Skeletal muscle tissue (tissue), 4 donors: Measurements from ENCODE around the gene C5AR1. TPM values are rescaled to one million over a fixed set of nuclear protein-coding genes. Genes with fewer than 3 reads are reported as not detected.
"Not testable (repeated sequence)": the region's sequence is repeated elsewhere in the genome, so short reads cannot be mapped to it uniquely, and the experiment has no call there.

Experiments
- H3K27ac ChIP-seq: one replicate; pipeline ENCODE4 v1.7.0; 2013; ENCODE audit warnings: mild to moderate bottlenecking, low read depth, low read length, inconsistent platforms
- H3K27me3 ChIP-seq, 3 donors: one replicate each; pipeline ENCODE4 v1.7.0; 2013; ENCODE audit warnings: low read length in 3 of 3; ENCODE audit not compliant: control insufficient read depth in 3 of 3, insufficient read depth in 3 of 3
- H3K36me3 ChIP-seq, 3 donors: one replicate each; pipeline ENCODE4 v1.7.0; 2013; ENCODE audit warnings: low read length in 3 of 3; ENCODE audit not compliant: control insufficient read depth in 3 of 3, insufficient read depth in 3 of 3
- H3K4me1 ChIP-seq, 3 donors: one replicate each; pipeline ENCODE4 v1.7.0; 2013; ENCODE audit warnings: low read length in 3 of 3, mild to moderate bottlenecking in 3 of 3; ENCODE audit not compliant: control insufficient read depth in 3 of 3, insufficient read depth in 3 of 3
- H3K4me3 ChIP-seq, 3 donors: one replicate each; pipeline ENCODE4 v1.7.0; 2013; ENCODE audit warnings: low read length in 3 of 3
- H3K9ac ChIP-seq, 3 donors: one replicate each; pipeline ENCODE4 v1.7.0; 2013; ENCODE audit warnings: low read length in 3 of 3, mild to moderate bottlenecking in 3 of 3, moderate library complexity in 2 of 3, low read depth in 1 of 3
- H3K9me3 ChIP-seq, 3 donors: one replicate each; pipeline ENCODE4 v1.7.0; 2013; ENCODE audit warnings: low read length in 3 of 3; ENCODE audit not compliant: control insufficient read depth in 3 of 3
- total RNA-seq: library from RNA; depleted of rRNA; stranded (reverse); fragments of >200 nt; gene quantifications from one replicate; pipeline ENCODE4 v1.2.3, GENCODE V29; 2014
- donor health status: Osteomylitis.

Gene C5AR1
- total RNA-seq, 1 donor from 2014 or later: 1.0 TPM

DNA sequence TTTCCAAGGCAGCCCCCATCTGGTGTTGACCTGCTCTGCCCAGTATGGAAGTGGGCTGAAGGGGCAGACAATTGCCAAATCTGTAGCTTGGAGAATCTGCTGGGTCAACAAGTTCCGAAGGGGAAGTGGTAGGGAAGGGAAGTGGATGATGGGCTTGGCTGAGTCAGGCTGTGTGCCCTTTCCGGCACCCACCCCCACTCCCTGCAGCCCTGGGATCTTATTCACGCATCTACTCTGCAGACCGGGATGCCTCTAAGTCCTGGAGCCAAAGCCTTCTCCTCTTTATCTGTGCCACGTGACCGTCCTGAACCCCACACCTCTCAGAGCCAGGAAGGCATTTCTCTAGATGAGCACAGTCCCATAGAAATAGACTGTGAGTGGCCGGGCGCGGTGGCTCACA lies 14.8 kb downstream of the C5AR1 start:
- Histone ChIP-seq H3K27me3 (peaks cover 10 to 30% (median 17%) of the 10 kb centered on the region in 3 donors), H3K4me3 (no peak overlapping the region), H3K9me3 (no peaks in the 10 kb centered on the region), H3K27ac (peak overlapping the region; percentile 72), H3K9ac (no peak overlapping the region), H3K36me3 (no peaks in the 10 kb centered on the region), H3K4me1 (no peaks in the 10 kb centered on the region)

DNA sequence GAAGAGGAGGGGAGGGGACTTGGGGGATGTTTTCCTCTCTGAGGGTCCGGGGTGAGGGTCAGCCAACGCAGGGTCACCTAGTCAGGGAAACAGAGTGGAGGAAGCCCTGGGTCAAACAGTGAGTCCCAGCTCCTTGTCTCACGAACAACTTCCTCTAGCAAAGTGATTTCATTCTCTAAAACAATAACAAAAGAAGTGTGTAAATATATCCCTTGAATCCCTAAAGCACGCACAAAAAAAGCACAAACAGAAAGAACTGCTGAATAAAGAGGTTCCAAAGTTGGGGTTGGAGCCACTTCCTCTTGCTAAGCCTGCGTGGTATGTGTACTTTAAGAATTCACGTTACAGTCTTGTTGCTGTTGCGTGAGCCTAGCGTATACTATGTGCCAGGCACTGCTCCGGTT lies 20.8 kb downstream of the C5AR1 start:
- peak overlapping the region in 1 of 3 donors; percentile 15 for H3K4me3 ChIP-seq

DNA sequence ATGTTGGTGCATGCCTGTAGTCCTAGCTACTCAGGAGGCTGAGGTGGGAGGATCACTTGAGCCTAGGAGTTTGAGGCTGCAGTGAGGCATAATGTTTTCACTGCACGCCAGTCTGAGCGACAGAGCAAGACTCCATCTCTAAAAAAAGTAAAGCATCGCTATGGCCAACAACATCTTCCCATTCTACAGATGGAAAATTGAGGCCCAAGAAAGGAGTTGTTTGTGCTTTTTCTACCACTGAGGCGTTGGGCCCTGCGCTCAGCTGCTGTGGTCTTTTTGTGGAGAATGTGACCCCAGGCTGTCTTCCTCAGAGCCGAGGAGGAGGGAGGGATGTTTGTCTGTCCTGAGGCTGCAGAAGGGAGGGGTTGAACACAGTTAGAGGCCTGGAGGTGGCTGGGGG lies 21.8 kb downstream of the C5AR1 start:
- H3K9ac ChIP-seq: no peak overlapping the region
- H3K36me3 ChIP-seq: no peaks in the 10 kb centered on the region
- peaks cover 4 to 12% (median 5%) of the 10 kb centered on the region in 3 donors for H3K27me3 ChIP-seq
- H3K4me1 ChIP-seq: peaks cover 0 to 2% (median 0%) of the 10 kb centered on the region in 3 donors
- H3K27ac ChIP-seq: peak overlapping the region; percentile 58
- no peaks in the 10 kb centered on the region for H3K9me3 ChIP-seq
- H3K4me3 ChIP-seq: no peak overlapping the region

More for the DNA sequence above, 20.8 kb downstream of the C5AR1 start:
- peaks cover 4 to 15% (median 5%) of the 10 kb centered on the region in 3 donors for H3K27me3 ChIP-seq
- peak overlapping the region; percentile 60 for H3K27ac ChIP-seq
- H3K36me3 ChIP-seq: no peaks in the 10 kb centered on the region
- H3K4me1 ChIP-seq: peaks cover 0 to 2% (median 0%) of the 10 kb centered on the region in 3 donors
- H3K9me3 ChIP-seq: no peaks in the 10 kb centered on the region
- no peak overlapping the region for H3K9ac ChIP-seq

DNA sequence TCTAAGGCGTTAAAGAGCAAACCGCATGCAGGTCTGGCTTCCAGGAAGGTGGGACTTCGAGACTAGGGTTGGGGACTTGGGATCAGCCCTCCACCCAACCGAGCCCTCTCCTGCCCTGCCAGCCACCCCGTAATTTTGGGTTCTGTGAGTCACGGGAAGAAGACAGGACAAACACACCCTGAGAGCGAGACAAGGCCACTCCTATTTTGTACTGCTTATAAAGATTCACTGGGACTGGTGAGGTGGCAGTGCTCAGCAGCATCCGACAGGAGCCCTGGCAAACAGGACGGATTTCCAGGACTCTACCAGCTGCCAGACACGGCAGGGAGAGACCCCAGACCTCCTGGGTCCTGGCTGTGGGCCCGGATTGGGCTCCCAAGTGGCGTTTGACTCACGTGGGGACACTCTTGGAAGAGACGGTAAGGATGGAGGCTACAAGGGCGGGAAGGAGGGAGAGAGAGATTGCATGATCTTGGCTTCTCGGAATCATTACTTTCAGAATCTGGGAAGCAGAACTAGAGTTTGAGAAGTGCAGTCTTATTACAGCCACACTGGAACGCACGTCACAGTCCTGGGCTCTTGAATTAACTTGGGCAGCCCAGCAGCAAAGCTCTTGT lies 22.4 kb downstream of the C5AR1 start, which contains the start of gene C5AR2:
Gene C5AR2, plus strand, starts transcription at position 245 of the 617 bp plus-strand sequence. CDS start 8,625 bp downstream, outside the sequence.
- H3K4me3 ChIP-seq: peak within 1 kb of the TSS in 1 of 3 donors; percentile 7
- peak within 1 kb of the TSS; percentile 58 for H3K27ac ChIP-seq
- H3K9me3 ChIP-seq: no peaks in the 10 kb centered on the region
- peaks cover 0 to 2% (median 0%) of the 10 kb centered on the region in 3 donors for H3K4me1 ChIP-seq
- H3K36me3 ChIP-seq: no peaks in the 10 kb centered on the region
- peaks cover 4 to 12% (median 5%) of the 10 kb centered on the region in 3 donors for H3K27me3 ChIP-seq
- H3K9ac ChIP-seq: peak within 1 kb of the TSS in 1 of 3 donors; percentile 16

DNA sequence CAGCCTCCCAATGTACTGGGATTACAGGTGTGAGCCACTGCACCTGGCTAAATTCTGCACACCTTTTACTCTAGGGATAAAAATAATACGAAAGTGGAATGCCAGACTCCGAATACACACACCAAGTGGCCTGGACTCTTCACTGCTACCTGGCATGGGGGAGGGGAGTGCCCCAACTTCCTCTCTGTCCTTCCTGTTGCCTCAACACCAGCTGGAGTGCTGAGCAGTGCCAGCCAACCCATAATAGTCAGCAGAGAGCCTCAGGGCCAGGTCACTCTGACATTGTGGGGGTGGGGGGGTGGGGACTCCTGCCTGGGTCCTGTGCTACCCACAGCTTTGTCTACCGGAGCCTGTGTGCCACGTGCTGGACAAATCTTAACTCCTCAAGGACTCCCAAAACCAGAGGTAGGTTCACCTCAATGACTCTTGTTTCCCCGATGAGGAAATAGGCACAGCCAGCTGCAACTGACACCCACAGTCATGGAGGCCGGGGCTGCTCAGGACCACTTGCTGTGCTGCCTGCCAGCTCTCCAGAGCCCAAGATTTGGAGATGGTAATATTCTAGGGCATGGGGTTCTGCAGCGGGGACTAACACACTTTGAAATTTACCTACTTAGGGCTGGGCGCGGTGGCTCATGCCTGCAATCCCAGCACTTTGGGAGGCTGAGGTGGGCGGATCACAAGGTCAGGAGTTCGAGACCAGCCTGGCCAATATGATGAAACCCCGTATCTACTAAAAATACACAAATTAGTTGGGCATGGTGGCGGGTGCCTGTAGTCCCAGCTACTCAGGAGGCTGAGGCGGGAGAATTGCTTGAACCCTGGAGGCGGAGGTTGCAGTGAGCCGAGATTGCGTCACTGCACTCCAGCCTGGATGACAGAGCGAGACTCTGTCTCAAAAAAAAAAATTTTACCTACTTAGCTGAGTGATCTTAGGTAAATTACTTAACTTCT lies 27.4 kb downstream of the C5AR1 start:
- not testable (repeated sequence) for H3K4me3 ChIP-seq, H3K27me3 ChIP-seq, H3K9me3 ChIP-seq, H3K4me1 ChIP-seq, H3K36me3 ChIP-seq, H3K9ac ChIP-seq, H3K27ac ChIP-seq

GRCh38 chr19:47339196-47339880 lies 29.7 kb downstream of the C5AR1 start:
- peaks cover 0 to 2% (median 0%) of the 10 kb centered on the region in 3 donors for H3K27me3 ChIP-seq
- no peaks in the 10 kb centered on the region for H3K9me3 ChIP-seq
- no peak overlapping the region for H3K9ac ChIP-seq
- no peak overlapping the region for H3K27ac ChIP-seq
- no peak overlapping the region for H3K4me3 ChIP-seq
- H3K36me3 ChIP-seq: no peaks in the 10 kb centered on the region
- no peaks in the 10 kb centered on the region for H3K4me1 ChIP-seq

DNA sequence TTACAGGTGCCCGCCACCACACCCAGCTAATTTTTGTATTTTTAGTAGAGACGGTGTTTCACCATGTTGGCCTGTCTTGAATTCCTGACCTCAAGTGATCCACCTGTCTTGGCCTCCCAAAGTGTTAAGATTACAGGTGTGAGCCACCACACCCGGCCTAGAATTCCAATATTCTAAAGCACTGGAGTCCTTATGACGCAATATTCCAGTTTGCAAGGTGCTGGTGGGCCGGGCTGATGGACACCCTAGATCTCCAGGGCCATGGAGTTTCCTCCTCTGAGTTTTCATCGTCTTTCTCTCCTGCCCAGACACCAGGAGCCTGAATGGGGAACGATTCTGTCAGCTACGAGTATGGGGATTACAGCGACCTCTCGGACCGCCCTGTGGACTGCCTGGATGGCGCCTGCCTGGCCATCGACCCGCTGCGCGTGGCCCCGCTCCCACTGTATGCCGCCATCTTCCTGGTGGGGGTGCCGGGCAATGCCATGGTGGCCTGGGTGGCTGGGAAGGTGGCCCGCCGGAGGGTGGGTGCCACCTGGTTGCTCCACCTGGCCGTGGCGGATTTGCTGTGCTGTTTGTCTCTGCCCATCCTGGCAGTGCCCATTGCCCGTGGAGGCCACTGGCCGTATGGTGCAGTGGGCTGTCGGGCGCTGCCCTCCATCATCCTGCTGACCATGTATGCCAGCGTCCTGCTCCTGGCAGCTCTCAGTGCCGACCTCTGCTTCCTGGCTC lies 31.0 kb downstream of the C5AR1 start:
- H3K4me1 ChIP-seq: no peaks in the 10 kb centered on the region
- H3K36me3 ChIP-seq: no peaks in the 10 kb centered on the region
- no peak overlapping the region for H3K27ac ChIP-seq
- H3K4me3 ChIP-seq: no peak overlapping the region
- H3K9me3 ChIP-seq: no peaks in the 10 kb centered on the region
- H3K27me3 ChIP-seq: peaks cover 0 to 2% (median 0%) of the 10 kb centered on the region in 3 donors
- H3K9ac ChIP-seq: no peak overlapping the region

GRCh38 chr19:47341734-47342133 lies 32.1 kb downstream of the C5AR1 start:
- H3K36me3 ChIP-seq: no peaks in the 10 kb centered on the region
- H3K4me3 ChIP-seq: no peak overlapping the region
- H3K4me1 ChIP-seq: no peaks in the 10 kb centered on the region
- peaks cover 0 to 2% (median 0%) of the 10 kb centered on the region in 3 donors for H3K27me3 ChIP-seq
- H3K27ac ChIP-seq: no peak overlapping the region
- H3K9me3 ChIP-seq: no peaks in the 10 kb centered on the region
- H3K9ac ChIP-seq: no peak overlapping the region

DNA sequence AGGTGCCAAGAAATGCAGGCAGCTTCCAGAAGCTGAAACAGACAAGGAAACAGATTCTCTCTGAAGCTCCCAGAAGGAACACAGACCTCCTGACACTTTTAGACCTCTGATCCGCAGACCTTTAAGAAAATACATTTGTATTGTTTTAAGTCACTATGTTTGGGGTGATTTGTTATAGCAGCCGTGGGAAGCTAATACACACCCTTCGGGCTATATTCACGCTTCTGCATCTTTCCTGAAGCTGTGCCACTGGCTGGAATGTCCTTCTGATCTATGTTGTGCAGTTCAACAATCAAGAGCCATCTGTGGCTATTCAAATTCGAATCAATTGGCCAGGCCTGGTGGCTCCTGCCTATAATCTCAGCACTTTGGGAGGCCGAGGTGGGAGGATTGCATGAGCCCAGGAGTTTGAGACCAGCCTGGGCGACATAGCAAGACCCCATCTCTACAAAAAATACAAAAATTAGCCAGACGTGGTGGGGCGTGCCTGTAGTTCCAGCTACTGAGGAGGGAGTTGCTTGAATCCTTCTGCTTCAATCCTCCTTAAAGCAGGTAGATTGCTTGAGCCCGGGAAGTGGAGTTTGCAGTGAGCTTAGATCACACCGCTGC lies 33.6 kb downstream of the C5AR1 start:
- no peaks in the 10 kb centered on the region for H3K36me3 ChIP-seq
- H3K9ac ChIP-seq: no peak overlapping the region
- H3K27me3 ChIP-seq: peaks cover 0 to 2% (median 0%) of the 10 kb centered on the region in 3 donors
- H3K9me3 ChIP-seq: no peaks in the 10 kb centered on the region
- H3K27ac ChIP-seq: no peak overlapping the region
- no peaks in the 10 kb centered on the region for H3K4me1 ChIP-seq
- H3K4me3 ChIP-seq: no peak overlapping the region
